Measurements from ENCODE around the gene RPGR.

DNA sequence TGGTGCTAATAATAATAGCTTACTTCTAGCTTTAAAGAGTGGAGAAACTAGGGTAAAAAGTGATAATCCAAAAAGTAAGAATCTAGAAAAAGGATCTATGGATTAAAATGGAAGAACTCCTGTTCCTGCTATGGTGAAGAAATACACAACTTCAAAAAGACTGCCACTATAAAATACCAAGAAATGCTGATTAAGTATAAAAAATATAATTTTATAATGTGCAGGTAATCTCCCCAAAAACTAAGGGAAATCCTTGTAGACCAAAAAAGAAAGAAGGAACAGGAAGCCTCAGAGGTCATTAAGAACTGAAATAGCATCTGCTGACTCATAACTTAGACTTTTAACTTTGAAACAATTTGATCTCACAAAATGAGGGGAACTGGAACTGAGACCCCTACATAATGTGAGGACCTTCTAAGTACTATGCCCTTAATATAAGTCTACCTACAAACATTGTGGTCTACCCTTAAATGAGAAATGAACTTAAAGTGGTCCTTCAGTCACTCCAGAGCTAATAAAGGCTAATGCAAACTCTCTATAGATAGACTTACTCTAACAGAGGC, 56.1 kb downstream of the RPGR start:
- TF ChIP-seq, protein P1, sequence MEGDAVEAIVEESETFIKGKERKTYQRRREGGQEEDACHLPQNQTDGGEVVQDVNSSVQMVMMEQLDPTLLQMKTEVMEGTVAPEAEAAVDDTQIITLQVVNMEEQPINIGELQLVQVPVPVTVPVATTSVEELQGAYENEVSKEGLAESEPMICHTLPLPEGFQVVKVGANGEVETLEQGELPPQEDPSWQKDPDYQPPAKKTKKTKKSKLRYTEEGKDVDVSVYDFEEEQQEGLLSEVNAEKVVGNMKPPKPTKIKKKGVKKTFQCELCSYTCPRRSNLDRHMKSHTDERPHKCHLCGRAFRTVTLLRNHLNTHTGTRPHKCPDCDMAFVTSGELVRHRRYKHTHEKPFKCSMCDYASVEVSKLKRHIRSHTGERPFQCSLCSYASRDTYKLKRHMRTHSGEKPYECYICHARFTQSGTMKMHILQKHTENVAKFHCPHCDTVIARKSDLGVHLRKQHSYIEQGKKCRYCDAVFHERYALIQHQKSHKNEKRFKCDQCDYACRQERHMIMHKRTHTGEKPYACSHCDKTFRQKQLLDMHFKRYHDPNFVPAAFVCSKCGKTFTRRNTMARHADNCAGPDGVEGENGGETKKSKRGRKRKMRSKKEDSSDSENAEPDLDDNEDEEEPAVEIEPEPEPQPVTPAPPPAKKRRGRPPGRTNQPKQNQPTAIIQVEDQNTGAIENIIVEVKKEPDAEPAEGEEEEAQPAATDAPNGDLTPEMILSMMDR (conservative IDR thresholded peaks at IDR 0.05) = no peak
- no peak for TF ChIP-seq EZH2 (IDR thresholded peaks at IDR 0.05; ENCODE audit: low read depth)
